Bronchial epithelial cell (primary cell): ENCODE results near the gene SLC27A2. TPM values are rescaled to one million over a fixed set of nuclear protein-coding genes. Genes with fewer than 3 reads are reported as not detected.
A peak's percentile ranks its signal among the peaks of the same experiment; 100 is the strongest.

Experiments
- DNase-seq: peaks from one replicate; pipeline ENCODE4 v3.0.0-alpha.2; 2010; ENCODE audit warnings: low read depth
- FAIRE-seq: peaks from 2 replicates; lab custom pipeline; 2011; peaks lifted over from hg19 to GRCh38; lab: Jason Lieb, UNC
- H3K27me3 ChIP-seq: 2 replicates; pipeline ENCODE4 v1.5.1; 2011; ENCODE audit warnings: low read length; ENCODE audit not compliant: control insufficient read depth, insufficient read depth
- H3K36me3 ChIP-seq: 2 replicates; pipeline ENCODE4 v1.5.1; 2011; ENCODE audit warnings: low read length; ENCODE audit not compliant: control insufficient read depth, insufficient read depth
- H3K4me3 ChIP-seq: 2 replicates; pipeline ENCODE4 v1.5.1; 2011; ENCODE audit warnings: mild to moderate bottlenecking, low read depth, low read length, control low read depth
- total RNA-seq: library from RNA; depleted of rRNA; stranded (reverse); fragments of >200 nt; gene quantifications from 2 replicates; pipeline ENCODE4 v1.2.1, GENCODE V29; 2014
- TF ChIP-seq, protein P1 (sequence below): IDR thresholded peaks from 2 replicates; pipeline ENCODE4 v1.5.1; 2011; ENCODE audit warnings: mild to moderate bottlenecking, moderate library complexity, low read length, control low read depth, inconsistent platforms; ENCODE audit not compliant: insufficient read depth, severe bottlenecking

The SLC27A2 gene
- total RNA-seq, 1 donor from 2014 or later: 1.3 TPM

DNA sequence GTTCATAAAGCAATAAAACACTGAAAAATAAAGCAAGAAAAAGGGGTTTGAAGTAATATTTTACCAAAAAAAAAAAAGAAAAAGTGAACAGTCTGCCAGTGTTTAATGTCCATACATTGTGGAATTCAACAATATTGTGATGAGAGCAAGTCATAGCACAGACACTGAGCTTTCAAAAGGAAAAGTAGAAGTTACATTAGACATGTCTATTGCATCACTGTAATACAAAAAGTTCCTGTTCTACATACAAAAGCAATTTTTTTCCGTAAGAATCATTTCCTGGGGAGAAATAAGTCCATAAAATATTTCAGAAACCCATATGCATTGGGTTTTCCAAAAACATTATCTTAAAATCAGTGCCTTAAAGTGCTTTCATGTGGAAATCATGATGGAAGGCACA lies 95.4 kb downstream of the SLC27A2 start:
- Histone ChIP-seq H3K36me3 (no peaks in the 10 kb centered on the region), H3K27me3 (no peaks in the 10 kb centered on the region), H3K4me3 (no peak overlapping the region)
- DNase-seq: no peak
- FAIRE-seq: no peak
- TF ChIP-seq, protein P1, sequence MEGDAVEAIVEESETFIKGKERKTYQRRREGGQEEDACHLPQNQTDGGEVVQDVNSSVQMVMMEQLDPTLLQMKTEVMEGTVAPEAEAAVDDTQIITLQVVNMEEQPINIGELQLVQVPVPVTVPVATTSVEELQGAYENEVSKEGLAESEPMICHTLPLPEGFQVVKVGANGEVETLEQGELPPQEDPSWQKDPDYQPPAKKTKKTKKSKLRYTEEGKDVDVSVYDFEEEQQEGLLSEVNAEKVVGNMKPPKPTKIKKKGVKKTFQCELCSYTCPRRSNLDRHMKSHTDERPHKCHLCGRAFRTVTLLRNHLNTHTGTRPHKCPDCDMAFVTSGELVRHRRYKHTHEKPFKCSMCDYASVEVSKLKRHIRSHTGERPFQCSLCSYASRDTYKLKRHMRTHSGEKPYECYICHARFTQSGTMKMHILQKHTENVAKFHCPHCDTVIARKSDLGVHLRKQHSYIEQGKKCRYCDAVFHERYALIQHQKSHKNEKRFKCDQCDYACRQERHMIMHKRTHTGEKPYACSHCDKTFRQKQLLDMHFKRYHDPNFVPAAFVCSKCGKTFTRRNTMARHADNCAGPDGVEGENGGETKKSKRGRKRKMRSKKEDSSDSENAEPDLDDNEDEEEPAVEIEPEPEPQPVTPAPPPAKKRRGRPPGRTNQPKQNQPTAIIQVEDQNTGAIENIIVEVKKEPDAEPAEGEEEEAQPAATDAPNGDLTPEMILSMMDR: no peak

DNA sequence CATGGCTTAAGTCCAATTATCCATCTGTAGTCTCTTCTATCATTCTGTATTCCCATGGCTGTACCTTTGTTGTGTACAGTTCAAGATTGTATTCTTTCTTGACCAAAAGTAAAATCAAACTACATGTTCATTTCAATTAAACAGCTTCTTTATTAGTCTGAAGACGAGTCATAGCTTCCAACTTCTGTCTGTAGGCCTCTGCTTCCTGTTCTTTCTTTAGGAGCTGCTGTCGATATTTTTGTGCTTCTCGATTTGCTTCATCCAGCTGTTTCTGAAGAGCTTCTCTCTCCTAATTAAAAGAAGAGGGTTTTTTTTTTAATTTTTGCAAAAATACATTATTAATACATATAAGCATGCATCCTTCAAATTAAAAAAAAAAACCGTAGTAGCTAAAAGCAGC lies 96.5 kb downstream of the SLC27A2 start:
- Histone ChIP-seq H3K27me3 (no peaks in the 10 kb centered on the region), H3K36me3 (no peaks in the 10 kb centered on the region), H3K4me3 (no peak overlapping the region)
- TF ChIP-seq, protein P1: no peak
- FAIRE-seq: no peak
- DNase-seq: no peak

DNA sequence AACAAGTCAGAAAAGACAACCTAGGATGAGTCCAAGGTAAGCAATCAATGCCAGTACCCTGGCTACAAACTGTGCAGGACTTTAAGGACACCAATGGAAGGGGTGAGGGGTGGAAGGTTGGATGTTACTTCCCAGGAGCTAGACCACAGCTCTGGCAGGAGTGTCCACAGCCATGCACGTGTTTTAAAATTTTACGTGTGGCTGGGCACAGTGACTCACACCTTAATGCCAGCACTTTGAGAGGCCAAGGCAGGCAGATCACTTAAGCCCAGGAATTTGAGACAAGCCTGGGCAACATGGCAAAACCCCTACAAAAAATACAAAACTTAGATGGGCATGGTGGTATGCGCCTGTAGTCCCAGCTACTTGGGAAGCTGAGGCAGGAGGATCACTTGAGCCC lies 98.3 kb downstream of the SLC27A2 start:
- TF ChIP-seq, protein P1: no peak
- no peak overlapping the region for H3K4me3 ChIP-seq
- DNase-seq (peak; percentile 62), FAIRE-seq (no peak)
- no peaks in the 10 kb centered on the region for H3K27me3 ChIP-seq
- H3K36me3 ChIP-seq: no peaks in the 10 kb centered on the region

DNA sequence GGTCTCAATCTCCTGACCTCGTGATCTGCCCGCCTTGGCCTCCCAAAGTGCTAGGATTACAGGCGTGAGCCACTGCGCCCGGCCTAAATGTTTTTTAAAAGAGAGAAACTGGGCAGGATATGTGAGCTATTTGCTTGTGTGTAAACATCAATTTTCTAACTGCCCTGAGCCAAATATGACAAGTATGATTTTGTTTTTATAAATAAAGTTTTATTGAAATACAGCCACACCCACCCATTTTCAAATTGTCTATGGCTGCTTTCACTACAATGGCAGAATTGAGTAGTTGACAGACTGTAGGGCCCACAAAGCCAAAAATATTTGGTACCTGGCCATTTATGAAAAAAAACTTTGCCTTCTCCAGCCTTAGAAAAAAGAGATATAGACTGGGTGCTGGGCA lies 99.4 kb downstream of the SLC27A2 start:
- TF ChIP-seq, protein P1: no peak
- no peak overlapping the region for H3K4me3 ChIP-seq
- H3K36me3 ChIP-seq: no peaks in the 10 kb centered on the region
- FAIRE-seq (no peak), DNase-seq (no peak)
- no peaks in the 10 kb centered on the region for H3K27me3 ChIP-seq

Other genes starting within 250 kb of the SLC27A2 start
- 0.26 and 1.1 TPM in 2 replicates for gene ATP8B4, start 63.0 kb upstream of the SLC27A2 start, total RNA-seq
- not detected in 2 replicates for gene HDC, start 83.5 kb downstream of the SLC27A2 start, total RNA-seq
- 58.2 and 85.0 TPM in 2 replicates for gene GABPB1, start 173.0 kb downstream of the SLC27A2 start, total RNA-seq
- 30.8 and 42.9 TPM in 2 replicates for gene USP8, start 242.2 kb downstream of the SLC27A2 start, total RNA-seq